Caco-2 (cell line): ENCODE results near the gene PLXDC2. TPM values are rescaled to one million over a fixed set of nuclear protein-coding genes. Genes with fewer than 3 reads are reported as not detected.

ENCODE experiments used
- BruUV-seq: library from RNA; stranded (reverse); fragments of 400-500 nt; replicated peaks from 2 replicates; lab custom pipeline; 2021; lab: Mats Ljungman, UMichigan
- CTCF ChIA-PET: fragments of 300-600 bp; sonication (Branson Sonifier 250); formaldehyde crosslinking; loops from one replicate; lab custom pipeline; 2022; ENCODE audit warnings: antibody characterized with exemption; lab: Charles Lee
- POLR2A ChIA-PET: fragments of 300-600 bp; sonication (Branson Sonifier 250); formaldehyde crosslinking; loops from one replicate; lab custom pipeline; 2022; ENCODE audit warnings: antibody characterized with exemption; lab: Charles Lee
- DNase-seq, 2 experiments: peaks; one replicate each; pipeline versions ENCODE4 v3.0.0 to v3.0.0-alpha.2; 2020 to 2022
- H3K27me3 ChIP-seq: replicated peaks from 2 replicates; pipeline ENCODE4 v1.6.0; 2011; ENCODE audit warnings: low read length; ENCODE audit not compliant: control insufficient read depth, insufficient read depth
- H3K36me3 ChIP-seq: 2 replicates; pipeline ENCODE4 v1.5.1; 2011; ENCODE audit warnings: low read length; ENCODE audit not compliant: control insufficient read depth, insufficient read depth
- H3K4me1 ChIP-seq: fragments of 250-450 bp; sonication (Bioruptor Pico); 2 replicates; pipeline ENCODE4 v1.5.1; 2020; ENCODE audit warnings: mild to moderate bottlenecking
- H3K4me3 ChIP-seq: 2 replicates; pipeline ENCODE4 v1.5.1; 2011; ENCODE audit warnings: low read depth, mild to moderate bottlenecking, control low read depth, low read length
- H3K9me3 ChIP-seq: fragments of 250-450 bp; sonication (Bioruptor Pico); 2 replicates; pipeline ENCODE4 v1.5.1; 2020; ENCODE audit warnings: mild to moderate bottlenecking, moderate library complexity
- H3K27ac Mint-ChIP-seq: one replicate; pipeline ENCODE4 v1.8.0; 2022; ENCODE audit warnings: mixed read lengths; ENCODE audit not compliant: unreplicated experiment
- H3K27me3 Mint-ChIP-seq: one replicate; pipeline ENCODE4 v1.8.0; 2022; ENCODE audit warnings: mixed read lengths; ENCODE audit not compliant: insufficient read depth, unreplicated experiment
- H3K36me3 Mint-ChIP-seq: one replicate; pipeline ENCODE4 v1.8.0; 2022; ENCODE audit warnings: mild to moderate bottlenecking, mixed read lengths; ENCODE audit not compliant: insufficient read depth, unreplicated experiment
- H3K4me1 Mint-ChIP-seq: one replicate; pipeline ENCODE4 v1.8.0; 2022; ENCODE audit warnings: low read depth, mixed read lengths; ENCODE audit not compliant: unreplicated experiment
- H3K4me3 Mint-ChIP-seq: one replicate; pipeline ENCODE4 v1.8.0; 2022; ENCODE audit warnings: mild to moderate bottlenecking, moderate library complexity, mixed read lengths; ENCODE audit not compliant: unreplicated experiment
- H3K9me3 Mint-ChIP-seq: one replicate; pipeline ENCODE4 v1.8.0; 2022; ENCODE audit warnings: mixed read lengths; ENCODE audit not compliant: unreplicated experiment
- CTCF ChIP-seq, 2 experiments: fragments of 200-600 bp in 1 of 2; IDR thresholded peaks; 1 replicate in 1 of 2; 2 replicates in 1 of 2; pipeline versions ENCODE4 v1.5.1 to v1.8.0; 2011 to 2022; ENCODE audit warnings: antibody characterized with exemption in 1 of 2, control low read depth in 1 of 2, inconsistent platforms in 1 of 2, low read depth in 1 of 2, low read length in 1 of 2, mild to moderate bottlenecking in 1 of 2, moderate library complexity in 1 of 2; ENCODE audit not compliant: insufficient read depth in 1 of 2, severe bottlenecking in 1 of 2, unreplicated experiment in 1 of 2
- intact Hi-C: fragments of 100-400 bp; cut with micrococcal nuclease; formaldehyde crosslinking; loops from one replicate; pipeline ENCODE4 v1.10.0; 2022; ENCODE audit not compliant: unreplicated experiment
- total RNA-seq: library from RNA; stranded (reverse); gene quantifications from 2 replicates; pipeline ENCODE4 v1.2.3, GENCODE V29; 2022

PLXDC2 gene
- total RNA-seq, 1 experiment from 2014 or later = 0.54 TPM

GRCh38 chr10:20085115-20085514, 268.9 kb downstream of the PLXDC2 start:
- TF ChIP-seq CTCF (IDR thresholded peaks at IDR 0.05; ENCODE audit: insufficient read depth in 1 of 2, low read depth in 1 of 2, low read length in 1 of 2, severe bottlenecking in 1 of 2, unreplicated experiment in 1 of 2) = no peak
- intact Hi-C loops = no loop called here
- Mint-ChIP-seq H3K4me3 (no peak overlapping the region), H3K36me3 (no peaks in the 10 kb centered on the region), H3K27ac (no peak overlapping the region), H3K27me3 (no peaks in the 10 kb centered on the region), H3K9me3 (no peaks in the 10 kb centered on the region), H3K4me1 (no peaks in the 10 kb centered on the region)
- ChIA-PET POLR2A (no interaction called here), CTCF (no interaction called here)
- H3K9me3 ChIP-seq = no peaks in the 10 kb centered on the region
- no peaks in the 10 kb centered on the region for H3K27me3 ChIP-seq
- H3K4me3 ChIP-seq = no peak overlapping the region
- no peak for DNase-seq
- BruUV-seq = no TSS peak
- no peaks in the 10 kb centered on the region for H3K4me1 ChIP-seq
- no peaks in the 10 kb centered on the region for H3K36me3 ChIP-seq

- Histone ChIP-seq H3K4me1 (no peaks in the 10 kb centered on the region), H3K4me3 (no peak overlapping the region), H3K27me3 (no peaks in the 10 kb centered on the region), H3K9me3 (no peaks in the 10 kb centered on the region), H3K36me3 (no peaks in the 10 kb centered on the region)
- BruUV-seq = no TSS peak
- DNase-seq = no peak
- Mint-ChIP-seq H3K27me3 (no peaks in the 10 kb centered on the region), H3K27ac (no peak overlapping the region), H3K36me3 (no peaks in the 10 kb centered on the region), H3K4me1 (no peaks in the 10 kb centered on the region), H3K4me3 (no peak overlapping the region), H3K9me3 (no peaks in the 10 kb centered on the region)
- TF ChIP-seq CTCF (IDR thresholded peaks at IDR 0.05; ENCODE audit: insufficient read depth in 1 of 2, low read depth in 1 of 2, low read length in 1 of 2, severe bottlenecking in 1 of 2, unreplicated experiment in 1 of 2) = no peak
- ChIA-PET POLR2A (no interaction called here), CTCF (no interaction called here)
- intact Hi-C loops = no loop called here
Observed at GRCh38 chr10:20087353-20087752, 271.1 kb downstream of the PLXDC2 start.

GRCh38 chr10:20088061-20088701, 271.9 kb downstream of the PLXDC2 start:
- H3K27ac Mint-ChIP-seq = no peak overlapping the region
- Histone ChIP-seq H3K4me3 (no peak overlapping the region), H3K9me3 (no peaks in the 10 kb centered on the region), H3K4me1 (no peaks in the 10 kb centered on the region), H3K36me3 (no peaks in the 10 kb centered on the region), H3K27me3 (no peaks in the 10 kb centered on the region)
- H3K36me3 Mint-ChIP-seq = no peaks in the 10 kb centered on the region
- H3K4me3 Mint-ChIP-seq = no peak overlapping the region
- intact Hi-C loops = no loop called here
- DNase-seq = no peak
- no peaks in the 10 kb centered on the region for H3K9me3 Mint-ChIP-seq
- CTCF ChIA-PET = no interaction called here
- no peak for TF ChIP-seq CTCF (IDR thresholded peaks at IDR 0.05; ENCODE audit: insufficient read depth in 1 of 2, low read depth in 1 of 2, low read length in 1 of 2, severe bottlenecking in 1 of 2, unreplicated experiment in 1 of 2)
- BruUV-seq = no TSS peak
- no peaks in the 10 kb centered on the region for H3K4me1 Mint-ChIP-seq
- H3K27me3 Mint-ChIP-seq = no peaks in the 10 kb centered on the region
- POLR2A ChIA-PET = no interaction called here
